ENCODE data around the gene PBXIP1.

DNA sequence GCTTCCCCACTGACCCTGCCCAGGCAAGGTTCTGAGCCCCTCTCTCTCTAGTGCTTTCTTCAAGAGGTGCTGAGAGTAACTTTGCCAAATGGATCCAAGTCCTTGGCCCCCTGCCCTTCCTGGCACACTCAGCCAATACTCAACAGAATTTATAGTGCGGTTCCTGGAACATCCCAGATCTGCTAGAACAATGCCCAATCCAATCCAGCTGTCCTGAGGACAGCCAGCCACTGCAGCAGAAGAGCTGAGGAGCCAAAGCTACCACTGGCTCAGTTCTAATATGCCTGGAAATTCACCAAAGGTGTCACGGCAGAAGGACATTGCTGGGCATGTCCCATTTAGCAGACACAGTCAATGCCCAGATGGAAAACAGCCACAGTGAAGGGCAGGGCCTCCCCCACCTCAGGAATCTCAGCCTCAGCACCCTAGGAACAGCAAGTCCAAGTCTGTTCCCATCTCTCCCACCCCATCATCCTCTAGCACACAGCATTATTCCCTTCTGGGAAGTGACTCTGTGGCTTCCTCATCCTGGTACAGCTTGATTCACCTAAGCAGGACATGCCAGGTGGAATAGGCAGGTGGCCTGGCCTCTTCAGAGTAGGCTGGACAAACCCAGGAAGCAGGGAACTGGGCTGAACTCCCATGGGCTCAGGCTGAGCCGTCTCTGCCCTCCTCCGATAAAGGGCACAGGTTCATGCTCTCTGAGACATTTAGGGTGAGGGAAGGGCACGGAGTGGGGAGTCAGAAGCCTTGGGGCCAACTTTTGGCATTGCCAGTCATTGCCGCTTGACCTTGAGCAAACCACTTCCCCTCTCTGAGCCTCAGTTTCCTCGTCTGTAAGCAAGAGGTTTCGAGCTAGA, 44.0 kb downstream of the PBXIP1 start:
- TF ChIP-seq CTCF (IDR thresholded peaks at IDR 0.05) (no peak), ZFX (IDR thresholded peaks at IDR 0.05; ENCODE audit: borderline replicate concordance) (no peak)

Measured in 22Rv1 (cell line).